Neural cell (in vitro differentiated cells): Measurements from ENCODE around the gene NAA38. TPM values are rescaled to one million over a fixed set of nuclear protein-coding genes. Genes with fewer than 3 reads are reported as not detected.

Experiments used
- H2AFZ ChIP-seq: fragments of 200-600, 300-800 bp; sonication (generic), shearing (Covaris generic); 2 replicates; pipeline ENCODE4 v1.6.0; 2014; ENCODE audit warnings: low read depth, mild to moderate bottlenecking, antibody characterized with exemption, low read length, moderate library complexity
- H3F3A ChIP-seq: fragments of 200-600 bp; shearing (Covaris generic); 2 replicates; pipeline ENCODE4 v1.6.1; 2016; ENCODE audit warnings: mild to moderate bottlenecking, moderate library complexity, mixed read lengths, antibody characterized with exemption, low read length; ENCODE audit not compliant: insufficient read depth, poor library complexity, severe bottlenecking
- H3K27ac ChIP-seq: fragments of 200-600, 300-800 bp; sonication (generic), shearing (Covaris generic); 2 replicates; pipeline ENCODE4 v1.5.1; 2014; ENCODE audit warnings: mild to moderate bottlenecking, low read length, moderate library complexity
- H3K27me3 ChIP-seq: fragments of 300-800, 200-600 bp; sonication (generic), shearing (Covaris generic); 2 replicates; pipeline ENCODE4 v1.6.0; 2014; ENCODE audit warnings: mild to moderate bottlenecking, low read depth, low read length, moderate library complexity; ENCODE audit not compliant: insufficient read depth
- H3K36me3 ChIP-seq: fragments of 300-800, 200-600 bp; sonication (generic), shearing (Covaris generic); 2 replicates; pipeline ENCODE4 v1.5.1; 2014; ENCODE audit warnings: mild to moderate bottlenecking, antibody characterized with exemption, low read length, moderate library complexity; ENCODE audit not compliant: insufficient read depth
- H3K4me2 ChIP-seq: fragments of 300-800, 200-600 bp; sonication (generic), shearing (Covaris generic); 2 replicates; pipeline ENCODE4 v1.6.0; 2014; ENCODE audit warnings: mild to moderate bottlenecking, low read length
- H3K4me3 ChIP-seq: fragments of 300-800, 200-600 bp; sonication (generic), shearing (Covaris generic); 2 replicates; pipeline ENCODE4 v1.5.1; 2014; ENCODE audit warnings: mild to moderate bottlenecking, low read length, moderate library complexity
- H3K79me2 ChIP-seq: fragments of 200-600 bp; shearing (Covaris generic); replicated peaks from 2 replicates; pipeline ENCODE4 v1.6.0; 2014; ENCODE audit warnings: mild to moderate bottlenecking, low read length, moderate library complexity; ENCODE audit not compliant: insufficient read depth
- H3K9ac ChIP-seq: fragments of 300-800, 200-600 bp; sonication (generic), shearing (Covaris generic); 2 replicates; pipeline ENCODE4 v1.6.1; 2016; ENCODE audit warnings: mild to moderate bottlenecking, low read length, mixed read lengths
- H3K9me2 ChIP-seq: fragments of 200-600 bp; shearing (Covaris generic); 2 replicates; pipeline ENCODE4 v1.6.1; 2016; ENCODE audit warnings: mild to moderate bottlenecking, low read length, mixed read lengths; ENCODE audit not compliant: insufficient read depth
- H3K9me3 ChIP-seq: fragments of 200-600, 300-800 bp; sonication (generic), shearing (Covaris generic); 2 replicates; pipeline ENCODE4 v1.6.1; 2016; ENCODE audit warnings: mild to moderate bottlenecking, mixed run types, low read length, moderate library complexity, mixed read lengths
- H4K20me1 ChIP-seq: fragments of 200-600 bp; shearing (Covaris generic); 2 replicates; pipeline ENCODE4 v1.6.1; 2016; ENCODE audit warnings: mild to moderate bottlenecking, mixed run types; ENCODE audit not compliant: insufficient read depth
- CTCF ChIP-seq: fragments of 450-650 bp; IDR thresholded peaks from 2 replicates; pipeline ENCODE4 v1.5.1; 2014; ENCODE audit warnings: antibody characterized with exemption, mild to moderate bottlenecking, moderate library complexity; ENCODE audit not compliant: poor library complexity, severe bottlenecking
- EP300 ChIP-seq: fragments of 450-650 bp; conservative IDR thresholded peaks from 2 replicates; pipeline ENCODE4 v1.6.1; 2014; ENCODE audit warnings: antibody characterized with exemption, mild to moderate bottlenecking, moderate library complexity; ENCODE audit not compliant: poor library complexity, severe bottlenecking
- EZH2 ChIP-seq: fragments of 200-600, 300-800 bp; shearing (Covaris generic), sonication (generic); IDR thresholded peaks from 2 replicates; pipeline ENCODE4 v1.6.1; 2014; ENCODE audit warnings: antibody characterized with exemption, low read length, borderline replicate concordance, mild to moderate bottlenecking; ENCODE audit not compliant: insufficient read depth, poor library complexity, severe bottlenecking
- MXI1 ChIP-seq: fragments of 450-650 bp; conservative IDR thresholded peaks from 2 replicates; pipeline ENCODE4 v1.6.1; 2014; ENCODE audit warnings: antibody characterized with exemption, mild to moderate bottlenecking; ENCODE audit not compliant: poor library complexity, severe bottlenecking
- POLR2AphosphoS5 ChIP-seq: IDR thresholded peaks from 2 replicates; pipeline ENCODE4 v1.6.1; 2012
- RAD21 ChIP-seq: fragments of 450-650 bp; conservative IDR thresholded peaks from 2 replicates; pipeline ENCODE4 v1.6.1; 2014; ENCODE audit warnings: antibody characterized with exemption, mild to moderate bottlenecking, moderate library complexity
- REST ChIP-seq: IDR thresholded peaks from 2 replicates; pipeline ENCODE4 v1.6.1; 2012; ENCODE audit warnings: borderline replicate concordance
- SMC3 ChIP-seq: fragments of 450-650 bp; conservative IDR thresholded peaks from 2 replicates; pipeline ENCODE4 v1.6.1; 2014; ENCODE audit warnings: antibody characterized with exemption, mild to moderate bottlenecking, moderate library complexity; ENCODE audit not compliant: poor library complexity
- TAF1 ChIP-seq: IDR thresholded peaks from 2 replicates; pipeline ENCODE4 v1.6.1; 2012; ENCODE audit warnings: low read depth
- polyA plus RNA-seq: library from polyadenylated mRNA; depleted of rRNA; stranded (reverse); fragments of >200 nt; gene quantifications from 2 replicates; pipeline ENCODE4 v1.2.3, GENCODE V29; 2014

Gene NAA38
- polyA plus RNA-seq, 1 donor from 2014 or later, result 110 TPM

- Histone ChIP-seq H3K4me3 (peak within 1 kb of the TSS; percentile 19), H3K27ac (no peak within 1 kb of the TSS), H3F3A (peaks cover 18% of the 10 kb centered on the region), H3K9me2 (no peaks in the 10 kb centered on the region), H3K79me2 (peaks cover 15% of the 10 kb centered on the region), H3K9ac (peak within 1 kb of the TSS; percentile 92), H2AFZ (no peak within 1 kb of the TSS), H3K36me3 (peaks cover 8% of the 10 kb centered on the region), H3K4me2 (no peak within 1 kb of the TSS), H3K9me3 (no peaks in the 10 kb centered on the region), H3K27me3 (no peaks in the 10 kb centered on the region), H4K20me1 (peaks cover 22% of the 10 kb centered on the region)
- TF ChIP-seq REST (no peak), RAD21 (no peak), EZH2 (no peak), CTCF (no peak), SMC3 (no peak), EP300 (no peak), MXI1 (no peak), POLR2AphosphoS5 (peak; percentile 34)
Observed at GRCh38 chr17:7854851-7855659, 2.3 kb downstream of the NAA38 start, which contains the start of gene TMEM88. Gene TMEM88 (plus strand): TSS chr17:7855066. CDS start chr17:7855075, 9 bp downstream.

- H3K9ac ChIP-seq, result peak overlapping the region; percentile 92
- no peak overlapping the region for H3K4me2 ChIP-seq
- no peak for TF ChIP-seq TAF1
- TF ChIP-seq EP300, result no peak
- TF ChIP-seq RAD21, result no peak
- no peak for TF ChIP-seq REST
- TF ChIP-seq EZH2, result no peak
- peaks cover 24% of the 10 kb centered on the region for H3F3A ChIP-seq
- peaks cover 8% of the 10 kb centered on the region for H3K36me3 ChIP-seq
- H4K20me1 ChIP-seq, result peaks cover 30% of the 10 kb centered on the region
- H3K27ac ChIP-seq, result no peak overlapping the region
- no peak overlapping the region for H3K4me3 ChIP-seq
- no peaks in the 10 kb centered on the region for H3K9me2 ChIP-seq
- H2AFZ ChIP-seq, result no peak overlapping the region
- H3K79me2 ChIP-seq, result peaks cover 7% of the 10 kb centered on the region
- H3K9me3 ChIP-seq, result no peaks in the 10 kb centered on the region
- H3K27me3 ChIP-seq, result no peaks in the 10 kb centered on the region
Observed at GRCh38 chr17:7854078-7854777, 3.1 kb downstream of the NAA38 start.
